ENCODE results near the gene HARBI1. TPM values are rescaled to one million over a fixed set of nuclear protein-coding genes. Genes with fewer than 3 reads are reported as not detected.

Gene HARBI1
- total and polyA plus RNA-seq, 2 donors (not counting 1 experiment from before 2014, with no cell fraction given) = 4.9 to 7.6 TPM

- TF ChIP-seq EZH2 (IDR thresholded peaks at IDR 0.05; ENCODE audit: low read length, missing control alignments) (no peak), CTCF (conservative IDR thresholded peaks at IDR 0.05 in 1 of 2, IDR thresholded peaks at IDR 0.05 in 1 of 2; ENCODE audit: low read depth in 1 of 2, low read length in 2 of 2) (no peak)
- H3K27me3 ChIP-seq (ENCODE audit: control insufficient read depth, insufficient read depth, low read length) = no peaks in the 10 kb centered on the region
- no peak overlapping the region for H2AFZ ChIP-seq (ENCODE audit: low read length)
- H3K36me3 ChIP-seq (ENCODE audit: control insufficient read depth, insufficient read depth, low read length) = peaks cover 4% of the 10 kb centered on the region
- H3K4me1 ChIP-seq (ENCODE audit: control insufficient read depth, extremely low read depth, insufficient read depth, low read length) = no peaks in the 10 kb centered on the region
- H3K9ac ChIP-seq (ENCODE audit: insufficient read depth, low read length) = no peak overlapping the region
- H4K20me1 ChIP-seq (ENCODE audit: control insufficient read depth, extremely low read depth, insufficient read depth, low read length) = no peaks in the 10 kb centered on the region
- H3K9me3 ChIP-seq (ENCODE audit: control insufficient read depth, insufficient read depth, low read depth, low read length) = no peaks in the 10 kb centered on the region
- H3K79me2 ChIP-seq (ENCODE audit: control insufficient read depth, insufficient read depth, low read length) = no peaks in the 10 kb centered on the region
- H3K4me3 ChIP-seq (replicated peaks in 1 of 4; ENCODE audit: control extremely low read depth in 1 of 4, insufficient read depth in 1 of 4, low read depth in 3 of 4, low read length in 4 of 4) = no peak overlapping the region
- H3K27ac ChIP-seq (ENCODE audit: insufficient read depth, low read length) = no peak overlapping the region
- no peak for DNase-seq (ENCODE audit: low read depth in 2 of 2)
- no peak overlapping the region for H3K4me2 ChIP-seq (ENCODE audit: extremely low read depth, insufficient read depth, low read length)
Observed at GRCh38 chr11:46628961-46629360, 11.9 kb upstream of the HARBI1 start.

- no peak for DNase-seq (ENCODE audit: low read depth in 2 of 2)
- peaks cover 4% of the 10 kb centered on the region for H3K79me2 ChIP-seq (ENCODE audit: control insufficient read depth, insufficient read depth, low read length)
Observed at GRCh38 chr11:46625406-46625805, 8.4 kb upstream of the HARBI1 start.

GRCh38 chr11:46618837-46619236 is 1.8 kb upstream of the HARBI1 start:
- H3K36me3 ChIP-seq (ENCODE audit: control insufficient read depth, insufficient read depth, low read length) = peaks cover 4% of the 10 kb centered on the region
- H3K9ac ChIP-seq (ENCODE audit: insufficient read depth, low read length) = no peak overlapping the region
- DNase-seq (ENCODE audit: low read depth in 2 of 2) = peak in 1 of 2 donors; percentile 4
- H3K9me3 ChIP-seq (ENCODE audit: control insufficient read depth, insufficient read depth, low read depth, low read length) = no peaks in the 10 kb centered on the region
- H3K27me3 ChIP-seq (ENCODE audit: control insufficient read depth, insufficient read depth, low read length) = no peaks in the 10 kb centered on the region
- no peak overlapping the region for H2AFZ ChIP-seq (ENCODE audit: low read length)
- H3K4me3 ChIP-seq (replicated peaks in 1 of 4; ENCODE audit: control extremely low read depth in 1 of 4, insufficient read depth in 1 of 4, low read depth in 3 of 4, low read length in 4 of 4) = peak overlapping the region in 2 of 4 experiments; percentile 90 to 99
- no peak overlapping the region for H3K27ac ChIP-seq (ENCODE audit: insufficient read depth, low read length)
- TF ChIP-seq CTCF (conservative IDR thresholded peaks at IDR 0.05 in 1 of 2, IDR thresholded peaks at IDR 0.05 in 1 of 2; ENCODE audit: low read depth in 1 of 2, low read length in 2 of 2) = no peak
- TF ChIP-seq EZH2 (IDR thresholded peaks at IDR 0.05; ENCODE audit: low read length, missing control alignments) = no peak
- no peaks in the 10 kb centered on the region for H3K4me1 ChIP-seq (ENCODE audit: control insufficient read depth, extremely low read depth, insufficient read depth, low read length)
- no peaks in the 10 kb centered on the region for H4K20me1 ChIP-seq (ENCODE audit: control insufficient read depth, extremely low read depth, insufficient read depth, low read length)
- H3K79me2 ChIP-seq (ENCODE audit: control insufficient read depth, insufficient read depth, low read length) = peaks cover 17% of the 10 kb centered on the region
- peak overlapping the region; percentile 48 for H3K4me2 ChIP-seq (ENCODE audit: extremely low read depth, insufficient read depth, low read length)

More at GRCh38 chr11:46625406-46625805, 8.4 kb upstream of the HARBI1 start:
- no peak for TF ChIP-seq CTCF (conservative IDR thresholded peaks at IDR 0.05 in 1 of 2, IDR thresholded peaks at IDR 0.05 in 1 of 2; ENCODE audit: low read depth in 1 of 2, low read length in 2 of 2)
- no peak for TF ChIP-seq EZH2 (IDR thresholded peaks at IDR 0.05; ENCODE audit: low read length, missing control alignments)
- peaks cover 6% of the 10 kb centered on the region for H3K36me3 ChIP-seq (ENCODE audit: control insufficient read depth, insufficient read depth, low read length)
- H3K4me2 ChIP-seq (ENCODE audit: extremely low read depth, insufficient read depth, low read length) = no peak overlapping the region
- no peaks in the 10 kb centered on the region for H3K9me3 ChIP-seq (ENCODE audit: control insufficient read depth, insufficient read depth, low read depth, low read length)
- H3K4me3 ChIP-seq (replicated peaks in 1 of 4; ENCODE audit: control extremely low read depth in 1 of 4, insufficient read depth in 1 of 4, low read depth in 3 of 4, low read length in 4 of 4) = no peak overlapping the region
- no peaks in the 10 kb centered on the region for H4K20me1 ChIP-seq (ENCODE audit: control insufficient read depth, extremely low read depth, insufficient read depth, low read length)
- no peak overlapping the region for H2AFZ ChIP-seq (ENCODE audit: low read length)
- no peaks in the 10 kb centered on the region for H3K27me3 ChIP-seq (ENCODE audit: control insufficient read depth, insufficient read depth, low read length)
- no peak overlapping the region for H3K27ac ChIP-seq (ENCODE audit: insufficient read depth, low read length)
- H3K9ac ChIP-seq (ENCODE audit: insufficient read depth, low read length) = no peak overlapping the region
- H3K4me1 ChIP-seq (ENCODE audit: control insufficient read depth, extremely low read depth, insufficient read depth, low read length) = no peaks in the 10 kb centered on the region
